Activated naive CD4-positive, alpha-beta T cell treated with anti-CD3 and anti-CD28 coated beads, Interleukin-2, amount 50 U/mL, for 72 hours (primary cell): ENCODE measurements around the gene SLC38A10. TPM values are rescaled to one million over a fixed set of nuclear protein-coding genes. Genes with fewer than 3 reads are reported as not detected.
A peak's percentile ranks its signal among the peaks of the same experiment; 100 is the strongest.

Source experiments
- ATAC-seq, 2 donors: fragments of 150-1000 bp; cut with Tn5 transposase; 2 replicates each; pipeline ENCODE4 v1.10.0; 2021; ENCODE audit warnings: mild to moderate bottlenecking in 2 of 2, moderate library complexity in 2 of 2
- DNase-seq, 2 donors: peaks; one replicate each; pipeline ENCODE4 v3.0.0; 2021 to 2022; ENCODE audit warnings: low spot score in 2 of 2
- H3K27ac Mint-ChIP-seq, 2 donors: one replicate each; pipeline ENCODE4 v1.8.0; 2022; ENCODE audit warnings: mild to moderate bottlenecking in 2 of 2, mixed read lengths in 2 of 2
- H3K36me3 Mint-ChIP-seq, 2 donors: one replicate each; pipeline ENCODE4 v1.8.0; 2022; ENCODE audit warnings: mixed read lengths in 2 of 2
- H3K9me3 Mint-ChIP-seq, 2 donors: one replicate each; pipeline ENCODE4 v1.8.0; 2022; ENCODE audit warnings: mixed read lengths in 2 of 2
- total RNA-seq, 2 donors: library from RNA; stranded (reverse); gene quantifications; one replicate each; pipeline ENCODE4 v1.2.3, GENCODE V29; 2022

Gene SLC38A10
- total RNA-seq, result 10 to 100 TPM; 19.9 to 72.0 TPM

GRCh38 chr17:81295031-81295675 lies at the start of gene SLC38A10:
Gene SLC38A10 (minus strand): TSS chr17:81295307. CDS start chr17:81294921, 386 bp downstream.
- peak; percentile 93 to 94 for DNase-seq
- Mint-ChIP-seq H3K27ac (peak within 1 kb of the TSS; percentile 94 to 99), H3K36me3 (peaks cover 7 to 17% of the 10 kb centered on the region in 2 donors), H3K9me3 (no peaks in the 10 kb centered on the region)
- peak; percentile 95 to 97 for ATAC-seq

DNA sequence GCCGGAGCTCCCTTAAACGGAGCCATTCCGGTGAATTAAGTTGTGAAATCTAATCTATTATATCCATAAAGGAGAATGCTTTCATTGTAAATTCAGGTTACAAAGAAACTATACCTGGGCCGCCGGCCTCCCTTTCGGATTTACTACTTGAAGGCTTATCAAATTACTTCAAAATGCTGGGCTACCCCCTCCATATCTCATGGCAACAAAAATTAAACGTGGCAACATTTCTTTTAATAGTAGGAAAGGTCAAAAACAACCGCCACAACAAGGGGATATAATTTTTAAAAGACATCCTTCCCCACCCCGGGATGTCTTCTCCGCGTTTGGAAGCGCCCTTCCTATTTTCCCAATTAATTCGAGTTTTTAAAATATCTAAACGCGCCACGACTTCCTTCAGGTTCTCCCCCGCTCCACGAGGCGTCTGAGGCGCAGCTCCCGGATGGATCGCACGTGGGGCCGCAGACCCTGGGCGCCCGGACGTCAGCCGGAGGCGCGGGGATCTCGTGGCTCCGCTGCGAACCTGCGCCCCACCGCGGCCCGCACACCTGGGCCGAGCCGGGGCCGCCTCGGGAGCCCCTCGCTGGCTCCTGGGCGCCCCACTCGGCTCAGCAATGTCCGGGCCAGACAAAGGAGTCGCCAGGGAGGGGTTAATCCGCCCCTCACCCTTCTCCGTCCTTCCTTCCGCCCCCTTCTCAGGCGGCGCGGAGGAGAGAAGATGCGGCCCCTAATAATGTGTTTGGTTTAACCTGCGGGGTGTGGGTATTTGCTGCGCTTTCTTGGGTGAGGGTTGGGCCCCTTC lies 47.4 kb upstream of the SLC38A10 start:
- Mint-ChIP-seq H3K36me3 (peaks cover 5 to 6% of the 10 kb centered on the region in 2 donors), H3K27ac (no peak overlapping the region)
- no peak for ATAC-seq

GRCh38 chr17:81341516-81342268 lies 46.6 kb upstream of the SLC38A10 start:
- no peak overlapping the region for H3K27ac Mint-ChIP-seq
- peaks cover 5 to 6% of the 10 kb centered on the region in 2 donors for H3K36me3 Mint-ChIP-seq
- H3K9me3 Mint-ChIP-seq, result no peaks in the 10 kb centered on the region
- ATAC-seq (no peak), DNase-seq (no peak)

More for the DNA sequence above, 47.4 kb upstream of the SLC38A10 start:
- no peak for DNase-seq
- H3K9me3 Mint-ChIP-seq, result no peaks in the 10 kb centered on the region

- ATAC-seq (no peak), DNase-seq (no peak)
- H3K36me3 Mint-ChIP-seq, result peaks cover 5 to 6% of the 10 kb centered on the region in 2 donors
- no peaks in the 10 kb centered on the region for H3K9me3 Mint-ChIP-seq
- no peak overlapping the region for H3K27ac Mint-ChIP-seq
Observed at GRCh38 chr17:81340607-81341515, 45.8 kb upstream of the SLC38A10 start.

GRCh38 chr17:81339534-81340296 lies 44.6 kb upstream of the SLC38A10 start:
- no peak for DNase-seq
- H3K9me3 Mint-ChIP-seq, result no peaks in the 10 kb centered on the region
- peaks cover 5 to 6% of the 10 kb centered on the region in 2 donors for H3K36me3 Mint-ChIP-seq
- no peak for ATAC-seq
- no peak overlapping the region for H3K27ac Mint-ChIP-seq

DNA sequence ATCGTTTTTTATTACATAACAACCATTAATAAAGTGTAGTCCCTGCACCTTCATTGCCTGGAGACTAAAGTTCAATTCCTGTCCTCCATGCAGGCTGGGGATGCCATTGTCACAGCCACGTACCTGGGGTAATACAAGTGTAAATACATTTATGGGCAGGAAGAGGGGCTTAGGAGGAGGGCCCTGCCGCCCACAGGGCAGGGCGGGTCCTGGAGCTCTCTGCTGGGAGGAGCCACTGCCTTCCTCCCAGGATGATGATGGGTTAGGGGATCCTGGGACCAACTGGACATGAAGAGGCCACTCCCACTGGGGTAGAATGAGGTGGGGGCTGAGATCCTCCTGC lies 44.1 kb upstream of the SLC38A10 start:
- peaks cover 0 to under 1% of the 10 kb centered on the region in 2 donors for H3K36me3 Mint-ChIP-seq
- no peak for ATAC-seq

GRCh38 chr17:81338274-81339190 lies 43.4 kb upstream of the SLC38A10 start:
- ATAC-seq (no peak), DNase-seq (no peak)
- Mint-ChIP-seq H3K36me3 (no peaks in the 10 kb centered on the region), H3K9me3 (no peaks in the 10 kb centered on the region), H3K27ac (no peak overlapping the region)

More for the DNA sequence above, 44.1 kb upstream of the SLC38A10 start:
- no peak for DNase-seq
- Mint-ChIP-seq H3K9me3 (no peaks in the 10 kb centered on the region), H3K27ac (no peak overlapping the region)

GRCh38 chr17:81337476-81337879 lies 42.4 kb upstream of the SLC38A10 start:
- no peaks in the 10 kb centered on the region for H3K9me3 Mint-ChIP-seq
- DNase-seq (no peak), ATAC-seq (no peak)
- no peak overlapping the region for H3K27ac Mint-ChIP-seq
- no peaks in the 10 kb centered on the region for H3K36me3 Mint-ChIP-seq

DNA sequence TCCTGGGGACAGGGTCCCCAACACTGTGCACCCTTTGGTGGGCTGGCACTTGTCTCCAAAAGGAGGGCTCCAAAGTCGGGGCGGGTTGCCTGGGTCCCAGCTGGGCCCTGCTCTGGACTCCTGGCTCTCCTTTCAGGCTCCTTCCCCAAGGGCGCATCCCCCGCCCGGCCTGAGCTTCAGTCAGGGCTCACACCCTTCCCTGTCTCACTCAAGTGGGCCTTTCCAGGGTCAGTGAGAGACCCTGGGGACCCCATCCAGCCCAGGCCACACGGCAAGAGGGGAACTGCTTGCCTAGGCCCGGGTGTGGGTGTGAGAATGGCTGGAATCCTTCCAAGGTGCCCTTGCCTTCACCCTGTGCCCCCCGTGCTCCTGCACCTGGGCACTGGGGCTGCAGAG lies 41.8 kb upstream of the SLC38A10 start:
- Mint-ChIP-seq H3K9me3 (no peaks in the 10 kb centered on the region), H3K27ac (no peak overlapping the region), H3K36me3 (no peaks in the 10 kb centered on the region)
- DNase-seq (no peak), ATAC-seq (no peak)

DNA sequence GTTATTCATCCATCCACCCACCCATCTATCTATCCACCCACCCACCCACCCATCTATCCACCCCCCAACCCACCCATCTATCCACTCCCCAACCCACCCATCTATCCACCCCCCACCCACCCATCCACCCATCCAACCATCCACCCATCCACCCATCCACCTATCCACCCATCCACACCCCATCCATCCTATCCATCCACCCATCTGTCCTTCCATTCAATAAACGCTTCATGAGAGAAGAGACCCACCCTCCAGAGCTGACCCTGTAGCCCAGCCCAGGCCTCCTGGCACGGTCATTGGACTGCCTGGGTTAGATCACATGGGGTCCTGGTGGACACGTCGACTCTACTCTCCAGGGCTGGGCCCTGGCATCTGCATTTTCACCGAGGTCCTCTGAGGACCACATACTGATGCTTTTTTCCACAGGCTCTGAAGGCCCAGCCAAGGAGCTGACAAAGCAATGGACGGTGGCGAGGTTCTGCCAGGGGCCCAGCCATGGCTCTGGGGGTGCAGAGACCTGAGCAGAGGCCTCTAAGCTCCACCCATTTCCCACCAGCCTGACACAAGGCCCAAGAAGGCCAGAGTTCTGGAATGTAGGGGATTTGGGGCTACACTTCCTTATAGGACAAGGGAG lies 41.3 kb upstream of the SLC38A10 start:
- ATAC-seq (no peak), DNase-seq (no peak)
- H3K36me3 Mint-ChIP-seq, result no peaks in the 10 kb centered on the region
- no peak overlapping the region for H3K27ac Mint-ChIP-seq
- no peaks in the 10 kb centered on the region for H3K9me3 Mint-ChIP-seq

DNA sequence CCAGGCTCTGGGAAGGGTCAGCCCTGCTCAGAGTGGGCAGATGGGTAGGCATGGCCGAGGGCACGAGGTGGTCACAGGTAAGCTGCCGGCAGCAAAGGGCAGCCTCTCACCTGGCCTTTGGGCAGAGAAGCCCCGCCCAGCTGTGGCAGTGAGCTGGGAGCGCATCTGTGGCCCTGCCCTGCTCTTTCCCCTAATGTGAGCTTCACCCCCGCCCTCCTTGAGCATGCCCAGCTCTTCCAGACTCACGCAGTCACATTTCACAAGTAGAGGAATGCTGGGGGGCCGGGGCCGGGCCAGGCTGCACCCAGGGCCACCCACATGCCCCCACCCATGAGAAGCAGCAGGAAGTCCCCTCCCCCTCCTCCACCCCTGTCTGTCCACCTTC lies 40.7 kb upstream of the SLC38A10 start:
- DNase-seq (no peak), ATAC-seq (no peak)
- Mint-ChIP-seq H3K36me3 (no peaks in the 10 kb centered on the region), H3K9me3 (no peaks in the 10 kb centered on the region), H3K27ac (no peak overlapping the region)

GRCh38 chr17:81334987-81335772 lies 40.1 kb upstream of the SLC38A10 start:
- Mint-ChIP-seq H3K9me3 (no peaks in the 10 kb centered on the region), H3K36me3 (no peaks in the 10 kb centered on the region), H3K27ac (no peak overlapping the region)
- DNase-seq (no peak), ATAC-seq (no peak)

GRCh38 chr17:81334391-81334901 lies 39.3 kb upstream of the SLC38A10 start:
- ATAC-seq (no peak), DNase-seq (no peak)
- Mint-ChIP-seq H3K36me3 (no peaks in the 10 kb centered on the region), H3K9me3 (no peaks in the 10 kb centered on the region), H3K27ac (no peak overlapping the region)
